GM19035 (cell line): ENCODE measurements around the gene MEAF6.

Experiments
- ATAC-seq: cut with Tn5 transposase; IDR thresholded peaks from one replicate; pipeline ENCODE4 v1.9.1; 2021; ENCODE audit not compliant: unreplicated experiment

MEAF6 gene

DNA sequence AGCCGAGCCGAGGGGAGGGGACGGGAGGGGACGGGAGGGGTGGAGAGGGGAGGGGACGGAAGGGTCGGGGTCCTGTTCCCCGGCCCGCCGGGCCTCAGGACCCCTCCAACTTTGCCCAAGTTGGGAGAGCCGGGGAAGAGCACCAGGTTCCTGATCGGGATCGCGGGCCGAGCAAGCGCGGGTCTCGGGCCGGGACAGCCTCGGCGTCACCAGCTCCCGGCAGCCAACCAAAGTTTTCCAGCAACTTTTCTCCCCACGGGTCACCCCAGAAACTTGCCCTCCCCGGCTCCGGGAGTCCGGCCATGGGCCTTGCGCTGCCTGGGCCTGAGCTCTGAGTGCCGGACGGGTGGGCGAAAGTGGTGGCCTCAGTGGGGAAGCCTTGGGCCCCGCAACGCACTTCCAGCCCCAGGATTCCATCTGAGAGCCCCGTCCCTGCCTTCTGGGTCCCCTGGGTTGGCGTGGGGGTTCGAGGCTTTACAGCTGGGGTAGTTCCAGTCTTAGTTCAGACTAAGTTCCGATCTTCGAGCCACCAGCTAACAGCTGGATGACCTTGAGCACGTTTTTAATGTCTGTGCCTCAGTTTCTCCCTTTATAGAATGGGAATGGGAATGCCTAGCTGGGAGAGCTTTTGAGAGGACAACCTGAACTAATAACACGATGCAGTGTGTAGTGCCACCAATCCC lies 39.7 kb downstream of the MEAF6 start:
- no peak for ATAC-seq

DNA sequence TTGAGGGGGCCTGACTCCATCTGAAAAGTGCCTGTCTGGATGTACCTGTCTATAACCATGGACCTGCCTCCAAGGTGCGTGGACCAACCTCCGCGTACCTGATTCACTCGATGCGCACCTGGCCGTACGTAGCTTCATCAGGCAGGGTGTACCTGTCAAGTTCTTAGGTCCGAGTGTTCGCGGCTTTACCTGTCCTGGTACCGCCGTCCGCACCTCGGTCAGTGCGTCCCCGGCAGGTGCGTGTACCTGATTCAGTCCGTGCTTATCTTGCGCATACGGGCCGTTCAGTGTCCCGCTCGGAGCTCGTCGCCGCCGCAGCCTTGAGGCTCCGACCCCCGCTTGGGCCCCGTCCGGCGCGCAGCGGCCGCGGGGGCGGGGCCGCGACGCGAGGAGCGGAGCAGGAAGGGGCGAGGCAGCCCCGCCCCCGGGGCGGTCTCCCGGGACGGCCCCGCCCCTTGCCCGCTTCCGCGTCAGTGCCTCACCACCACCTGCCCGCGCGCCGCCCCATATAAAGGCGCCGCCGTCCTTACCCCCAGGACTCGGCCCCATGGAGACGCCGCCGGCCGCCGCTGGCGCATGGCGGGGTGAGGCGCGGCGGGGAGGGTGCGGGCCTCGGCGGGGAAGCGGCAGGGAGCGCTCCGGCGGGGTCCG lies 40.4 kb downstream of the MEAF6 start, which contains the start of gene ZC3H12A:
ZC3H12A (plus strand) TSS at position 535 of the 651 bp plus-strand sequence. CDS start 917 bp downstream, outside the sequence.
- ATAC-seq = peak; percentile 68

DNA sequence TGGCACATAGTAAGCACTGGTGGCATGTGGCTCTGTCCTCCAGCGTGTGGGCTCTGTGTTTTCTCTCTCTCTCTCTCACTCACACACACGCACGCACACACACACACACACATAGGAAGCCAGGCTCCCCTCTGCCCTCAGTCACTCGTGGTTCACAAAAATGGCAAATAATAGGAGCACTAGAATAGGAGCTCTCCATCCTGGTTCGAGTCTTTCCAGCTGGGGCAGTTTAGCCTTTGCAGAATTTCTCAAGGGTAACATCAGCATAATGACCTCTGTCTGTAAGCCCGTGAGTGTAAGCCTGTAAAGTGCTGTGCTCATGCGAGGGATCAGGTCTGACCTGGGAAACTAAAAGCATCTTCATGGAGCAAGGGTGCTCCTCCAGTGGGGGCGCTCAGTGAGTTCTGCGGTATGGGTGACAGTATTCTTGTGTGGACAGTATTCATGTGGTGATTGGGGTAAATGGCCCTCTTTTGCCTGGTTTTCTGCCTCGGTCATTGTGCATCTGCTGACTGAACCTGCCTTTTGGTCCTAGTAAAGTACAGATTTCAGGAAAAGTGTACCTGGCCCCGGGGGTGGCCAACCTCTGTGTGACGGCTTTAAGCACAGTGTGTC lies 41.0 kb downstream of the MEAF6 start:
- ATAC-seq = no peak

DNA sequence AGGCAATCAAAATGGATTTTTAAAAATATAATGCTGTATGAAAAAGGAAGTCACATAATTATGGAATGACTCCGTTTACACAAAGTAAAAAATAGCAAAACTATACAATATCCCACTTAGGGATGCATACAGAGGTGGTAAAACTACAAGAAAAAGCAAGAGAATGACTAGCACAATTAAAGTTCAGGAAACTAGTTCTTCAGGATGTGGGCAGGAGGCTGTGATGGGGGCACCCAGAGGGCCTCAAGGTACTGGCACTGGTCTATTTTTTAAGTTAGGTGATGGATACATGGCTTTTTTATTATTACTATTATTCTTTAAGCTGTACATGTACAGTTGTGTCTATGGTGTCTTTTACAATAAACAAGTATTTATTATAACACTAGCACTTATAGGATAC lies 41.6 kb downstream of the MEAF6 start:
- ATAC-seq = no peak

DNA sequence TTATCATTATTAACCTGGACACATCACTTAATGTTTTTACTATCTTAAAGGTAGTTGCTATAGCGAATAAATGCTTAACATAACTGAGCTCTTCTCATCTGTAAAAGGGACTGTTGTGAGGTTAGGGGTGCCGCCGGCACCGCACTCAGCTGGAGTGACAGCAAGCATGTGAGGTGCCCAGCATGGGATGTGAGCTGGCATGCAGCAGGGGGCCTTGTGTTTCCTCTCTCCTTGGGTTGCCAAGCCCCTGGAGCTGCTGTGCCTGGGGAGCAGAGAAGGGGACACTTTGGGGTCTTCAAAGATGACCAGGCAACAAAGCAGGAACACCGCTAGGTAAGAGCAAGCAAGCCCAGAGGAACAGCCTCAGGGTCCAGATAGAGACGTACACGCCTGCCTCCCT lies 42.3 kb downstream of the MEAF6 start:
- ATAC-seq = no peak

DNA sequence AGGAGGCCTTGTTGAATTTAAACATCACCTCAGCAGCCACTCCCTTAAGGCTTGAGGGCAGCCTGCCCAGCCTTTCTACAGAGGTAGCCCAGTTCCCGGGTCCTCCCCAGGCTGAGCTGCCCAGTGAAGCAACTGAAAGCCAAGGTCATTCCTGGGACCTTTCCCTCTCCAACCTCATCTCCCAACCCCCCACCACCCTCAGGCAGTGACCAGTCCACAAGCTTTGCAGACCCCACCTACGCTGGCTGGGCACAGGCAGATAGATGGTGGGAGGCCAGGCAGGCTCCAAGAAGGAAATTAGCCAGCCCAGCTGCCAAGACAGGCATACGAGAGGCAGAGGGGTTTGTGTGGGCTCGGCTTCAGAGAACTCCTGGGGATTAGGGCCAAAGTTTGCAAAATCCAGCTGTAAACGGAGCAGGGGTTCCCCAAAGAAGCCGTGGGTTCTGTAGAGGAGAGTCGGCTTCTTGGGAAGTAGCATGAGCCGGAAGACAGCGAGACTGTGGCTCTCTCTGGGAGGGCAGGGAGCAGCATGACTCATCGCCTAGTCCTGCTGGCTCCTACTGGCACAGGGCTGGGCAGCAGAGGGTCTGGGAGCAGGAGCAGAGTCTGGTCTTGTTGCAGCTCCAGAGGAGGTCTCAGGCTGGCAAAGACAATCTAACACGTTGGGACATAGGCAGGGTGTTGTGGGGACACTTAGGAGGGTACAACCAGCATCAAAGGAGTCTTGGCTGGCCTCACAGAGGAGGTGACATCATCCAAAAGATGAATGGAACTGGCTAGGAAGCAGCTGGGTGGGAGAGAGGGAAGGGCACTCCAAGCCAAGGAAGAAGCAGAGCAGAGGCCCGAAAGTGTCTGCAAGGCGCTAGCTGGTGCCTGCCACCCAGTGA lies 43.0 kb downstream of the MEAF6 start:
- no peak for ATAC-seq

DNA sequence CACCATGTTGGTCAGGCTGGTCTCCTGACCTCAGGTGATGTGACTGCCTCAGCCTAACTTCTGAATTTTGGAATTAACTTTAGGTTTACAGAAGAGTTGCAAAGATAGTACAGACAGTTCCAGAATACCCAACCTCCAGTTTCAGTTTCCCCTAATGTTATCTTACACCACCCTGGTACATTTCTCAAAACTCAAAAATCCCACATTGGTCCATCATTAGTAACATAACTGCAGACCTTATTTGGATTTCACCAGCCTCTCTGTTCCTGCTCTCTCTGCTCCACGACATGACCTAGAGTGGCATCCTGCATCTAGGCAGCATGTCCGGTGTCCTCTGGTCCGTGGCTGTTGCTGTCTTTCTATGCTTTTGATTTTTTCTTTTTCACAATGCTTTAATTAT lies 45.2 kb downstream of the MEAF6 start:
- ATAC-seq = no peak

DNA sequence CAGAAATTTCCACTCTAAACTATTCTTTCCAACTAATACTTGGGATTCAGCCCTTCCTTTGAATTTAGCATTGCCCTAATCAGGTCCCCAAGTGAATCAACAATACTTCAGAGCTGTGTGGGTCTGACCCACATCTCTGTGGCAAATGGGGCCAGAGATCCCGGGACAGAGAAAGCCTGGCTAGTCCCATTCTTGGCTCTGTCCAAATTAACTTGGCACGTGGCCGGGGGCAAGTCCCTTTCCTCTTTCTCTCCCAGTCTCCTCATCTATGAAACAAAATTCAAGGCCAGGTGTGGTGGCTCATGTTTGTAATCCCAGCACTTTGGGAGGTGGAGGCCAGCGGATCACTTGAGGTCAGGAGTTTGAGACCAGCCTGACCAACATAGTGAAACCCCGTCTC lies 46.5 kb downstream of the MEAF6 start:
- ATAC-seq = no peak

DNA sequence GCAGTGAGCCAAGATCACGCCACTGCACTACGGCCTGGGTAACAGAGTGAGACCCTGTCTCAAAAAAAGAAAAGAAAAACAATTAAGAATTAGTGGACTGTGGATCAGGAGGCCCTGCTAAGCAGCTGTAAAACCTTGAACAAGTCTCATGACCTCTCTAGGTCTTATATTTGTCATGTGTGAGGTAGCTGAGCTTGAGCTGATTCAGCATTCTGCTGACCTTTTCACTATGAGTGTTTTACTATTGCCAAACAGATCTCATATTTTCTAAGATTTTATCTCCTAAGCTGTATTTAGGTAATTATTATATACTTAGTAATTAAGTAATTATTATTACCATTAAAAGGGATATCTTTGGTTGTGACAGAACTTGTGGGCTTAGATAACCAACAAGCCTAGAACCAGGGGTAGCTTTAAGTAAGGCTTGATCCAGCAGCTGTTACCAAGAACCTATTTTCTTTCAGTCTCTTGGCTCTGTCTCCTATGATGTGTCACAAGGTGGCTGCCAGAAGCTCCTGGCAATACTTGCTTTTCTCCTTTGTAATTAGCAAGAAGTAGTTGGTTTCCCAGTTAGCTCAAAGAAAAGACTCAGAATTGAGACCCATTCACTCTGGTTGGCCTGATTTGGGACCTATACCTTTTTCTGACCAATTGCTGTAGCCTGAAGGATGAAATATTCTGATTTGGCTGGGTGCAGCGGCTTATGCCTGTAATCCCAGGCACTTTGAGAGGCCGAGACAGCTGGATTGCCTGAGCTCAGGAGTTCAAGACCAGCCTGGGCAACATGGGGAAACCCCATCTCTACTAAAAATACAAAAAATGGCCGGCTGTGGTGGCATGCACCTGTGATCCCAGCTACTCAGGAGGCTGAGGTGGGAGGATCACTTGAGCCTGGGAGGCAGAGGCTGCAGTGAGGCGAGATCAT lies 48.7 kb downstream of the MEAF6 start:
- no peak for ATAC-seq

DNA sequence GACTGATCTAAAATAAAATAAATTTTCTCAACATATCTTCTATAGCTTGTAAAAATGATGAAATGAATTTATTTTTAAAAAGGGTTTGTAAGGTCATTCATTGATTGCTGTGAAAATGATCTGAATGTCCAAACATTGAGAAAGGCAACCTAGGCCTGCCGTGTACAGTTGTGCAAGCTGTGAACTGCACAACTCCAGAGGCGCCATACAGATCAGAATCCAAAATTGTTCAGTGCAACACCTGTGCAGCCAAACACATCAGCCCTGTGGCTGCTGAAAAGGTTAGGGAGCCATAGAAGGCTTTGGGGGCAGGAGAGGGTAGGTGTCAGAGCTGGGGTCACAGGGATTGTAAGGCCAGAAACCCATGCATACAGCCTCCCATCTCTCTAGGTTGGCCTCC lies 50.1 kb downstream of the MEAF6 start:
- ATAC-seq = no peak

DNA sequence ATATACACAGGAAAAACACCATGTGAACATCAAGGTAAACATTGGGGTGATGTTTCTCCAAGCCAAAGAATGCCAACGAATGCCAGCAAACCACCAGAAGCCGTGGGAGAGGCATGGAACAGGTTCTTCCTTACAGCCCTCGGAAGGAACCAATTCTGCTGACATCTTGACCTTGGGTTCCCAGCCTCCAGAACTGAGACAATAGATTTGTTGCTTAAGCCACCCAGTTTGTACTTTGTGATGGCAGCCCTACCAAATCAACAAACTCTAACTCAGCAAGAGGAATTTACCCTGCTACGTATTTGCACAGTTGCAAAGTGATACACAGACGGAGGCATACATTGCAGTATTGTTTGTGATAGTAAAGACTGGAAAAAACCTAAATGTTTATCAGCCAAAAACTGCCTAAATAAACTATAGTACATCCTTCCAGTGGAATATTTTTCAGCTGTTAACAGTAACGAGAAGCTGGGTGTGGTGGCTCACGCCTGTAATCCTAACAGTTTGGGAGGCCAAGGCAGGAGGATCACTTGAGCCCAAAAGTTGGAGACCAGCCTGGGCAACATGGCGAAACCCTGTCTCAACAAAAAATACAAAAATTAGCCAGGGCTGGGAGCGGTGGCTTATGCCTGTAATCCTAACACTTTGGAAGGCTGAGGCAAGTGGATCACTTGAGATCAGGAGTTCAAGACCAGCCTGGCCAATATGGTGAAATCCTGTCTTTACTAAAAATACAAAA lies 52.7 kb downstream of the MEAF6 start:
- ATAC-seq = no peak

DNA sequence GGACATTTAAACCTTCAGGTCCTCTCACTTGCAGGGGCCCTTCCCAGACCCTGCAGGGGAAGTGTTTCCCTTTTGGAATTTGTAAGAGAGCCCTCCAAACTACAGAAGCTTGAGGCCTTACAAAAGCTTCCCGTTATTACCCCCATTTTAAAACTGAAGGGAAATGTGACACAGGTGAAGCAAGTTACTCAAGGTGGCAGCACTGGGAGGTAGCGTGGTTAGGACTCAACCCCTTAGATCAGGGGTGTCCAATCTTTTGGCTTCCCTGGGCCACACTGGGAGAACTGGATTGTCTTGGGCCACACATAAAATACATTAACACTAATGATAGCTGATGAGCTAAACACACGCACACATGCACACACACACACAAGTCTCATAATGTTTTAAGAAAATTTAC lies 56.0 kb downstream of the MEAF6 start:
- ATAC-seq = no peak

DNA sequence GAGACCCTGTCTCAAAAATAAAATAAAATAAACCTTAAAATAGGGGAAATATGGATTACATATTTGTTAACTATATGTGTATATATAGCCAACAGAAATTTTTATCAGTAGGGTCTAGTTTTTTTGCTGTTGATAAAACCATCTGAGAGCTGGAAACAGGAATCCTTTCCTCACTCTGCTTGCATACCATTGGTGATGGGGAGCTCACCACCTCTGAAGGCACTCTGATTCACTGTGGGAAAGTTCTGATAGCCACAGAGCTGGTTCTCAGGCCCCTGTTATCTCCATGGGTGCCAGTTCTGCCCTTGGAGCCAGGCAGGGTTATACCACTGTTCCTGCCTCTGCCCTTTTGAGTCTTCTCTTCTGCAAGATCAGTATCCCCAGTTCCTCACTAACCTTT lies 58.0 kb downstream of the MEAF6 start:
- ATAC-seq = no peak

DNA sequence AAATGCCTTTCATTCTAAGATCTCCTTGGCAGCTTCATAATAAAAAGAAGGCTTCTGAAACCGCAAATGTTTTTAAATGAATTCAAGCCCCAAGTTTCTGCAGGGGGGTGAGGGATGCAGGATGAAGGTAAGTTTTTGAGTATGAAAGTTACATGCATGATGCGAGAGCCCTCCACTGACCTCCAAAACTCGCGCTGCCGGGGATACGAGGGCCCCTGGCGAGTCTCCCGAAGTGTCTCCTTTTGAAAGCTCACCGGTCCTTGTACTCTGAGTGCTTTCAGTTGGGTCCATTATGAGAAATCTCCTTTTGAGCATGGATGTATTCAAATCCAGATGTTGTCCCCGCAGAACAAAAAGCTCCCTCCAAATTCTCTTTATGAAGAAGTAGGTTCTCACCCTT lies 59.0 kb downstream of the MEAF6 start:
- no peak for ATAC-seq

DNA sequence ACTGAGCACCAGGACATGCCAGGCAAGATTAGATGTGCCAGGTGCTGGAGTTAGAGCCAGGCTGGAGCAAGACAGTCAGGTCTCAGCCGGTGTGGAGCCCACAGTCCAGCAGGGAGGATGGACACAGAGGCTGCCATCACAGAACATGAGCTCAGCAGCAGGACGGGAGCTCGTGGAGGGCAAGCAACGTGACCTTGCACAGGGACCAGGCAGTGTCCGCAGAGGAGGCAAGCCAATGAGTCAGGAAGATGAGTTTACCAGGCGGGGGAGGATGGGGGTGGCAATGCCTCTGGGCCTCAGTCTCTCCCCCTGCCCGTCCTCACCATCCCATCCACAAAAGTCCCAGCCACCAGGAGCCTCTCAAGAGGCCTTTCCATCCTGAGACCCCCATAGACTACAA lies 60.9 kb downstream of the MEAF6 start:
- ATAC-seq = no peak

DNA sequence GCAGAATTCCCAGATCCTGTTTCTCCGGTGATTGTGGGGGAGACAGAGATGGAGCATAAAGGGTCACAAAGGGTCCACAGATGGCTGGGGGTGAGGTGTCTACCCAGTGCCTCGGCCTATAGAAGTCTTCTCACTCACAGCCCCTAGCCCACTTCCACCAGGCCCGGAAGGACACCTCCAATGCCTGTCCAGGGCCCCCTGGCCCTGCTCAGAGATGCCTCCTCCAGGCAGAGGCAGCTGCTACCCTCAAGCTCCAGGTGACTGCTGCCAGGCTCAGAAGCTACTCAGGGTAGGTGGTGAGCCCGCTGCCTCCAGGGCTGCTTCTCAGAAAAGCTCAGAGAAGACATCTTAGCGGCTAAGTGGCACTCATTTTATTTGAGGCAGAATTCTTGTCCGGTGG lies 62.1 kb downstream of the MEAF6 start:
- ATAC-seq = no peak

DNA sequence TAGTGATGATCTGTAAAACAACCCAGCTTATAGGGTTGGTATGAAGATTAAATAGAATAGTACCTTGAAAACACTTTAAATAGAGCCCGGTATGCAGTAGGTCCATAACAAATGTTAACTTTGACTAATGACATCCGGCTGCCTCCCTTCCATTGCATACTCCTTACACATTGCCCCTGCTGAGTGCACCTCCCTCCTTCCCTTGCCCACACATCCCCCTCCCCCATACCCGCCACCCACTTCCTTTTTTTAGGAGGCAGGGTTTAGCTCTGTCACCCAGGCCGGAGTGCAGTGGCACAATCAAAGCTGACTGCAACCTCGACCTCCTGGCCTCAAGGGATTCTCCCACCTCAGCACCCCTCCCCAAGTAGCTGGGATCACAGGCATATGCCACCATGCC lies 64.6 kb downstream of the MEAF6 start:
- ATAC-seq = no peak

DNA sequence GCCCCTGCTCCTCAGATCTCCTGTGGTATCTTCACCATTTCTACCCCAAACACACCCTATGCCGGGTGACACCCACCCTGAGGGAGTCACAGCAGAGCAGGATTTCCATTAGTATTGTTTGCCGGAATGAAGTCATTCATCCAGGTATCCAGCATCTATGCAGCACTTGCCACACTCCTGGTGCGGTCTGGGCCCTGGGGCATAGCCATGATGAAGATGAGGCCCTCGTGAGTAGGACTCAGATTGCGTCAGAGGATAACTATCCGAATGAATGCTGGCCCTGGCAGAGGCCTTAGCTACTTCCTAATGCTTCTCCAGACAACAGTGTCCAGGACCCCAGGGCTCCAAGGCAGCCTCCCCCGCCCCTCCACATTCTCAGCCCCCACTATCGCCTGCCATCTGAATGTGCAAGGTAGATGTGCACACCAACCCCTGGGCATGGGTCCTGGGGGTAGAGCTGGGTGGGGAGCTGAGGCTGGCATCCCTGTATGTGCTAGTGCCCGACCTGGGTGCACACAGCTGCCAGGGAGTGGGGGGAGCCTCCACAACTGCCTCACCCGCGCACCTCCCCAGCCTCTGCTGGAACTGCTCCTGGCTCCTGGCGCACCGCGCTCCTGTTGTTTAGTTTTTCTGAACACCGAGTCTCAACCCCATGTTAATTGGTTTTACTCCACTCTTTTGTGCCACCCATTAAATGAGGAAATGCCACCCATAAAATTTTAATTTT lies 65.7 kb downstream of the MEAF6 start:
- no peak for ATAC-seq

DNA sequence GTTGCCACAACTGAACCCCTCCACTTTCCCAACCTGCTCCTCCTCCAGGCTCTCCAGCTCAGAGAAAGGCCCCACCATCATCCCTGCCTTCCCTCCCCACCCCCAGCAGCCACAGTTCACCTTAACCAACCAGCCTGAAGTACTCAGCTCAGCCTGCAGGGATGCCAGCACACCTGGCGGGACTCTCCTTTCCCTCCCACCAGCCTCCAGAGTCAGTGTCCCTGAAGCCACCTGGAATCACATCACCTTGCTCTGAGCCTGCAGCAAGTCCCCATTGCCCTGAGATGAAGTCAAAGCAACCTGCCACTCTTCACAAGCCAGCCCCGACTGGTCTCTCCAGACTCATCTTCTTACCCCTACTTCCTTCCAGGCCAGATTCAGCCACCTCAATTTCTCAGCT lies 66.4 kb downstream of the MEAF6 start:
- no peak for ATAC-seq
